Lower leg skin (tissue), 4 donors: ENCODE results near the gene TFRC. TPM values are rescaled to one million over a fixed set of nuclear protein-coding genes. Genes with fewer than 3 reads are reported as not detected.

Source experiments
- DNase-seq, 2 donors: peaks; one replicate each; pipeline ENCODE4 v3.0.0-alpha.2; 2019; ENCODE audit warnings: low spot score in 2 of 2
- H3K4me3 ChIP-seq: fragments of 200-600 bp; sonication (generic); 2 replicates; pipeline ENCODE4 v1.5.1; 2017; ENCODE audit warnings: mild to moderate bottlenecking, low read depth; ENCODE audit not compliant: poor library complexity, severe bottlenecking
- CTCF ChIP-seq, 3 donors: fragments of 450-650 bp; IDR thresholded peaks; one replicate each; pipeline ENCODE4 v1.5.1; 2016; ENCODE audit warnings: antibody characterized with exemption in 3 of 3, mild to moderate bottlenecking in 3 of 3, moderate library complexity in 2 of 3
- POLR2A ChIP-seq, 2 donors: fragments of 450-650 bp; IDR thresholded peaks; one replicate each; pipeline ENCODE4 v1.6.1; 2016 to 2017; ENCODE audit warnings: antibody characterized with exemption in 2 of 2, mild to moderate bottlenecking in 1 of 2, moderate library complexity in 1 of 2
- WGBS, 2 donors: methylation state at CpG; one replicate each; pipeline ENCODE4 v1.1.5; 2018; 5-methylcytosine and 5-hydroxymethylcytosine counted together
- intact Hi-C: fragments of 100-400 bp; cut with DNase I; formaldehyde crosslinking; loops from one replicate; pipeline ENCODE4 v1.15.0; 2023; ENCODE audit warnings: low total_unique reads
- total RNA-seq, 4 donors: library from RNA; depleted of rRNA; stranded (reverse); fragments of >200 nt; gene quantifications; one replicate each; pipeline ENCODE4 v1.1.0, GENCODE V29; 2016

The TFRC gene
- total RNA-seq, 4 donors from 2014 or later, result 48.3 to 73.5 (median 59.6) TPM

DNA sequence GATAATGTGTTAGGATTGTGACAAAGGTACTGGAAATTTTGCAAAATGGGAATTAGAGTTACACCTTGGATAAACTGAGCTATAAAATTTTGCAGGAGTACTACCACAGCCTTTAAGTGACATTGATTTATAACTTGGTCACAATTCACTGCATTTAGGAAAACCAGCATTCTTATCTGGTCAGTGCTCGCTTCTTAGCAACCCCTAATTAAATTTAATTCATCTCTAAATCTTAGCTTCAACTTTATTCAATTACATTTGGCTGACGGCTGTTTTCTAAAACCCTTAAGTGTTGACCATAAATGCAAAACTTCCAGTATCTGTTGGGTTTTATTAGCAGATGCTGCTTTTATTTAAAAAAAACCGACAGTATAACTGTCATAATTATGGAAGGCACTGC, 31.3 kb downstream of the TFRC start:
- 82% methylated on average over 3 of the region's 3 CpGs for WGBS, 2 donors

GRCh38 chr3:196049653-196050052, 32.2 kb downstream of the TFRC start:
- DNase-seq, result no peak
- no peak overlapping the region for H3K4me3 ChIP-seq
- intact Hi-C loops, result no loop called here
- no peak for TF ChIP-seq CTCF (IDR thresholded peaks at IDR 0.05)
- no peak for TF ChIP-seq POLR2A (IDR thresholded peaks at IDR 0.05)
- 64 to 71% methylated on average over 11 of the region's 11 CpGs for WGBS, 2 donors

More for the DNA sequence above, 31.3 kb downstream of the TFRC start:
- H3K4me3 ChIP-seq, result no peak overlapping the region
- no peak for DNase-seq
- intact Hi-C loops, result no loop called here
- TF ChIP-seq POLR2A (IDR thresholded peaks at IDR 0.05) (no peak), CTCF (IDR thresholded peaks at IDR 0.05) (no peak)

GRCh38 chr3:196048922-196049598, 32.8 kb downstream of the TFRC start:
- TF ChIP-seq POLR2A (IDR thresholded peaks at IDR 0.05) (no peak), CTCF (IDR thresholded peaks at IDR 0.05) (no peak)
- intact Hi-C loops, result no loop called here

DNA sequence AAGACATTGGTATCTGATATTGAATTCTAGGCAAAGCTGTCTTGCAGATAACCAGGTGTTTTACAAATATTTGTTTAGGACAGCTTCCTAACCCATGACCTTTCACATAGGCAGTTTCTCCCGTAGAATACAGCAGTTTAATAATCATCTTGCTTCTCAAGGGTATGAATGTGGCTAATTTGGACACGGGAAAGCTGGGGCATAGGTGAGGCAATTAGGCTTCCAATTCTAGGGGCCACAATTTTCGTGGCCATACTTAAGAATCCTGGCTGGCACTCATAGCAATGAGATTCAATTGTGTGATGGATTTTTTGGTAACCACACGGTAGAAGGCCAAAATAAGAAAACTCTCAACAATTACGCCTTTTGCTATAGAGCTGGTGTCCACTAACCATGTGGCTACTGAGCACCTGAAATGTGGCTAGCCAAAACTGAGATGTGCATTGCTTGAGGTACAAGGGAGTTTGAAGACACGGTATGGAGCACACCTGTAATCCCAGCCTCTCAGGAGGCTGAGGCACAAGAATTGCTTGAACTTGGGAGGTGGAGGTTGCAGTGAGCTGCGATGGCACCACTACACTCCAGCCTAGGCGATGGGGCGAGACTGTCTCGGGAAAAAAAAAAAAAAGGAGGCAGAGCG, 34.4 kb downstream of the TFRC start:
- WGBS, 2 donors, result 89 to 95% methylated on average over 11 of the region's 11 CpGs
- intact Hi-C loops, result no loop called here

More at GRCh38 chr3:196048922-196049598, 32.8 kb downstream of the TFRC start:
- no peak for DNase-seq
- whole genome bisulfite sequencing, 2 donors, result 85 to 88% methylated on average over 9 of the region's 9 CpGs
- no peak overlapping the region for H3K4me3 ChIP-seq

GRCh38 chr3:196044513-196044912, 37.4 kb downstream of the TFRC start:
- no peak for DNase-seq
- 96 to 99% methylated on average over 27 of the region's 27 CpGs for WGBS, 2 donors

More for the DNA sequence above, 34.4 kb downstream of the TFRC start:
- DNase-seq, result no peak
- TF ChIP-seq POLR2A (IDR thresholded peaks at IDR 0.05) (no peak), CTCF (IDR thresholded peaks at IDR 0.05) (no peak)
- no peak overlapping the region for H3K4me3 ChIP-seq

More at GRCh38 chr3:196044513-196044912, 37.4 kb downstream of the TFRC start:
- no peak overlapping the region for H3K4me3 ChIP-seq
- TF ChIP-seq CTCF (IDR thresholded peaks at IDR 0.05), result no peak
- TF ChIP-seq POLR2A (IDR thresholded peaks at IDR 0.05), result no peak
- intact Hi-C loops, result no loop called here
